Prostate gland (tissue), 2 donors: Measurements from ENCODE around the gene FBXO10. TPM values are rescaled to one million over a fixed set of nuclear protein-coding genes. Genes with fewer than 3 reads are reported as not detected.

Source experiments
- DNase-seq: peaks from one replicate; pipeline ENCODE4 v3.0.0-alpha.2; 2019; ENCODE audit warnings: low spot score
- H3K27ac ChIP-seq, 2 donors: fragments of 200-600 bp; sonication (generic); 2 replicates each; pipeline ENCODE4 v1.5.1; 2017 to 2019
- H3K27me3 ChIP-seq: fragments of 200-600 bp; sonication (generic); replicated peaks from 2 replicates; pipeline ENCODE4 v1.5.1; 2019; ENCODE audit not compliant: insufficient read depth
- H3K36me3 ChIP-seq, 2 donors: fragments of 200-600 bp; sonication (generic); 1 replicate in 1 of 2; 2 replicates in 1 of 2; pipeline versions ENCODE4 v1.5.1 to v1.8.1; 2017 to 2019
- H3K4me1 ChIP-seq: fragments of 200-600 bp; sonication (generic); replicated peaks from 2 replicates; pipeline ENCODE4 v1.5.1; 2019
- H3K4me3 ChIP-seq, 2 donors: fragments of 200-600 bp; sonication (generic); 2 replicates each; pipeline ENCODE4 v1.5.1; 2017 to 2019
- H3K9me3 ChIP-seq: fragments of 200-600 bp; sonication (generic); 2 replicates; pipeline ENCODE4 v1.5.1; 2017
- POLR2A ChIP-seq: fragments of 450-650 bp; IDR thresholded peaks from one replicate; pipeline ENCODE4 v1.6.1; 2016; ENCODE audit warnings: antibody characterized with exemption, mild to moderate bottlenecking
- POLR2AphosphoS5 ChIP-seq: sonication (generic); formaldehyde crosslinking; IDR thresholded peaks from one replicate; pipeline ENCODE4 v1.6.1; 2017; ENCODE audit warnings: antibody characterized with exemption
- WGBS: methylation state at CpG from one replicate; pipeline ENCODE4 v1.1.5; 2018; 5-methylcytosine and 5-hydroxymethylcytosine counted together
- intact Hi-C: fragments of 100-400 bp; cut with DNase I; formaldehyde crosslinking; loops from one replicate; pipeline ENCODE4 v1.14.2; 2022
- total RNA-seq, 2 donors: library from RNA; depleted of rRNA; stranded (reverse); fragments of >200 nt; gene quantifications; one replicate each; pipeline ENCODE4 v1.1.0, GENCODE V29; 2016
- TF ChIP-seq, protein P1 (sequence below), 4 experiments: fragments of 200-600 bp in 2 of 4; fragments of 450-650 bp in 2 of 4; sonication (generic) in 2 of 4; IDR thresholded peaks; 1 replicate in 3 of 4; 2 replicates in 1 of 4; pipeline ENCODE4 v1.5.1; 2016 to 2019; ENCODE audit warnings: antibody characterized with exemption in 4 of 4, mild to moderate bottlenecking in 2 of 4, moderate library complexity in 2 of 4

FBXO10 gene
- total RNA-seq, 2 donors from 2014 or later = 8.5 to 17.6 TPM

DNA sequence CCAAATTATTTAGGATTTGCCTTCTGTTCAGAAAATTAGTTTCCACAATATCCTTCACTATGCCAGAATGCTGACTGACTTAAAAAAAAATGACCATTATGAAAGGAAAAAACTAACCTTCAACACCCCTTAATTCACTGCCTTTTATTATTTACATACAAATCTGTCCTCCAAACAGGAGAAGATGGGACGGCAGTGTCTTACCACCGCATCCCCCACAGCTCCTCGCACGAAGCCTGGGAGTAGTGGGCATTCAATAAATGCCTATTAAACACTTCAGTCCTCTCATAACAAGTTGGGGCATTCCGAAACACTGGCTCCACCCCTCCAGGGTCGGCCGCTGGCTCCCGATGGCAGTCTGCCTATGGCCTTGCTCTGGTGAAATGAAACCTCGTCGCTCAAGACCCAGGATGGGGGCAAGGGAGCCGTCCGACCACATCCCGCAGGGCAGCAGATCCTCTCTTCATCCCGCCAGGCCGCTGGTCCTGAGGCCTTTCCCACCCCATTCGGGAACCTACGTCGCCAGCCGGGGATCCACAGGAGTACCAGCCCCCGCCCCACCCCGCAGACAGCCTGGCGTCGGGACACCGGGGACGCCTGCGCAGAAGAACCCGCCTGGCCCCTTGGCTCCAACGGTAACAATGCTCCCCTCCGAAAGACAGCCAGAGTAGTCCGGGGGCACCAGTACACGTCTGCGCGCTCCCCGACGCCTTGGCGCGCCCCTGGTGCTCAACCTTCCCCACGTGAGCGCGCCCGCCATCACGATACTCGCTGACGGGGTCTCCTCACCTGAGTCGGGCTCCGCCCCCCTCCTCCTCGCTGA lies 111.5 kb downstream of the FBXO10 start:
- Histone ChIP-seq H3K4me1 (no peaks in the 10 kb centered on the region), H3K36me3 (no peaks in the 10 kb centered on the region), H3K9me3 (no peaks in the 10 kb centered on the region), H3K27ac (peak overlapping the region; percentile 97 to 99), H3K27me3 (no peaks in the 10 kb centered on the region), H3K4me3 (peak overlapping the region; percentile 74 to 80)
- under 1% methylated on average over 47 of the region's 47 CpGs for WGBS
- intact Hi-C loops = loop anchor here (10.0 kb wide), 2 partner anchors 50 to 340 kb away; partner anchors contain the start of gene ZCCHC7
- TF ChIP-seq, protein P1, sequence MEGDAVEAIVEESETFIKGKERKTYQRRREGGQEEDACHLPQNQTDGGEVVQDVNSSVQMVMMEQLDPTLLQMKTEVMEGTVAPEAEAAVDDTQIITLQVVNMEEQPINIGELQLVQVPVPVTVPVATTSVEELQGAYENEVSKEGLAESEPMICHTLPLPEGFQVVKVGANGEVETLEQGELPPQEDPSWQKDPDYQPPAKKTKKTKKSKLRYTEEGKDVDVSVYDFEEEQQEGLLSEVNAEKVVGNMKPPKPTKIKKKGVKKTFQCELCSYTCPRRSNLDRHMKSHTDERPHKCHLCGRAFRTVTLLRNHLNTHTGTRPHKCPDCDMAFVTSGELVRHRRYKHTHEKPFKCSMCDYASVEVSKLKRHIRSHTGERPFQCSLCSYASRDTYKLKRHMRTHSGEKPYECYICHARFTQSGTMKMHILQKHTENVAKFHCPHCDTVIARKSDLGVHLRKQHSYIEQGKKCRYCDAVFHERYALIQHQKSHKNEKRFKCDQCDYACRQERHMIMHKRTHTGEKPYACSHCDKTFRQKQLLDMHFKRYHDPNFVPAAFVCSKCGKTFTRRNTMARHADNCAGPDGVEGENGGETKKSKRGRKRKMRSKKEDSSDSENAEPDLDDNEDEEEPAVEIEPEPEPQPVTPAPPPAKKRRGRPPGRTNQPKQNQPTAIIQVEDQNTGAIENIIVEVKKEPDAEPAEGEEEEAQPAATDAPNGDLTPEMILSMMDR (IDR thresholded peaks at IDR 0.05) = peak in 1 of 4 experiments; percentile 18
- TF ChIP-seq POLR2AphosphoS5 = peak; percentile 54
- peak; percentile 53 for TF ChIP-seq POLR2A
- DNase-seq = peak; percentile 77

GRCh38 chr9:37464006-37464405 lies 112.2 kb downstream of the FBXO10 start:
- Histone ChIP-seq H3K36me3 (no peaks in the 10 kb centered on the region), H3K9me3 (no peaks in the 10 kb centered on the region), H3K4me3 (peak overlapping the region; percentile 74 to 80), H3K4me1 (no peaks in the 10 kb centered on the region), H3K27me3 (no peaks in the 10 kb centered on the region), H3K27ac (peak overlapping the region; percentile 97 to 99)
- TF ChIP-seq POLR2AphosphoS5 (no peak), POLR2A (no peak)
- TF ChIP-seq, protein P1 (IDR thresholded peaks at IDR 0.05) = no peak
- DNase-seq = no peak
- 26% methylated on average over 3 of the region's 3 CpGs for WGBS
- intact Hi-C loops = loop anchor here (10.0 kb wide), 2 partner anchors 49 to 339 kb away; partner anchors contain the start of gene ZCCHC7

Other genes starting within 250 kb of the FBXO10 start
- gene GRHPR, start 153.7 kb downstream of the FBXO10 start, total RNA-seq = 100 to 1,000 TPM; 191 to 275 TPM
- gene ZBTB5, start 110.9 kb downstream of the FBXO10 start, total RNA-seq = 10 to 100 TPM; 17.8 to 26.6 TPM
- 10 to 100 TPM; 20.7 to 21.0 TPM for gene POLR1E, start 90.4 kb downstream of the FBXO10 start, total RNA-seq
- gene TOMM5, start 16.2 kb upstream of the FBXO10 start, total RNA-seq = 10 to 100 TPM; 81.2 to 82.8 TPM
- 10 to 100 TPM in 1 of 2 donors, under 1 TPM in 1; 0.36 to 47.6 TPM for gene FRMPD1, start 74.6 kb upstream of the FBXO10 start, total RNA-seq
- 10 to 100 TPM in 1 of 2 donors, 1 to 10 TPM in 1; 7.8 to 19.6 TPM for gene TRMT10B, start 177.4 kb upstream of the FBXO10 start, total RNA-seq
- gene EXOSC3, start 208.7 kb upstream of the FBXO10 start, total RNA-seq = 10 to 100 TPM; 48.5 to 54.5 TPM
- gene DCAF10, start 224.4 kb upstream of the FBXO10 start, total RNA-seq = 10 to 100 TPM; 24.2 to 30.5 TPM